SK-N-SH treated with all-trans-retinoic acid at 6 μM for 48 hours (cell line): ENCODE data around the gene SLC49A4.

Experiments used
- ATAC-seq: fragments of 200-7000 bp; cut with Tn5 transposase; 3 replicates; pipeline ENCODE4 v1.9.1; 2020; ENCODE audit warnings: mild to moderate bottlenecking, moderate library complexity
- TCF4 ChIP-seq: fragments of 250-450 bp; sonication (Bioruptor Pico); IDR thresholded peaks from 2 replicates; pipeline ENCODE4 v1.8.0; 2021; ENCODE audit warnings: mild to moderate bottlenecking, moderate library complexity, borderline replicate concordance
- ZNF70 ChIP-seq: fragments of 450-650 bp; formaldehyde crosslinking; IDR thresholded peaks from 2 replicates; pipeline ENCODE4 v1.5.0; 2020; ENCODE audit warnings: mild to moderate bottlenecking, moderate library complexity
- TF ChIP-seq, protein P1 (sequence below): fragments of 250-450 bp; sonication (Bioruptor Pico); IDR thresholded peaks from 2 replicates; pipeline ENCODE4 v1.8.0; 2020; ENCODE audit warnings: mild to moderate bottlenecking, moderate library complexity, borderline replicate concordance

SLC49A4 gene

DNA sequence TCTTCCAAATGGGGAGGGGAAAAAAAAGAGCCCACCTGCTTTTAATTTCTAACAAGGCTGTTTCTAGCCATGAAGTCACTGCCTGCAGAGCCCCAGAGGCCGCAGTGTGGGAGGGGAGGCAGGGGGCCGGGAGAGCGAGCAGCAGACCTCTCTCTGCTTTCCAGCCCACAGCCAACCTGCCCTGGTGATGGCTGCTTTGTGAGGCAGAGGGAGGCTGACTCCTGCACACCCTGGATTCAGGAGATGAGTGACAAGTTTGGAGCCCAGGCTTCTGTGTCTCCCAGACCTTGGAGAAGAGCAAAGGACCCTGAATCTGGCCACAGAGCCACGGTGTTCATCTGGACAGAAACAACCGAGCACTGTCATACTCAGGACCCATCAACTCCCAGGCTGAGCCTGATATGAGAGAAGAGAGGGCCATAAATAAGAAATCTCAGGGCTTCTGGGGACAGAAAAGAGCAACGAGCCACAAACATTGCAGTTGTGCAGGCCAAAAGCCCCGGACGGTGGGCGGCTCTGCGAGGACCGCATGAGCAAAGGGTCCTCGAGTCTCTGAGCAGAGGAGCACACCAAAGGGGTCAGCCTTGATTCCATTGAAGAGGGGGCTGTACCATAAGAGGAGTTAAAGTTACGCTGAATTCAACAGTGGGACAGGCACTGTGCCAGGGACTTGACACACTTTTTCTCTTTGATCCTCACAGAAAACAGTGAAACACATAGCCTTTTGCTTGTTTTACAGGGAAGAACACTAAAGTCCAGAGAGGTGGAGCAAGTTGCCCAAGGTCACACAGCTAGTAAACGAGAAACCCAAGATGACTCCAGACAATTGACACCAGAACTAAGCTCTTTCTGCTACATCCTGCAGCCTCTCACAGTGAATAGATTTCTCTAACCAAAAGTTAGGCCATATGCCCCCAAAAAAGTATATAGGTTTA is 135.5 kb downstream of the SLC49A4 start:
- TF ChIP-seq, protein P1, sequence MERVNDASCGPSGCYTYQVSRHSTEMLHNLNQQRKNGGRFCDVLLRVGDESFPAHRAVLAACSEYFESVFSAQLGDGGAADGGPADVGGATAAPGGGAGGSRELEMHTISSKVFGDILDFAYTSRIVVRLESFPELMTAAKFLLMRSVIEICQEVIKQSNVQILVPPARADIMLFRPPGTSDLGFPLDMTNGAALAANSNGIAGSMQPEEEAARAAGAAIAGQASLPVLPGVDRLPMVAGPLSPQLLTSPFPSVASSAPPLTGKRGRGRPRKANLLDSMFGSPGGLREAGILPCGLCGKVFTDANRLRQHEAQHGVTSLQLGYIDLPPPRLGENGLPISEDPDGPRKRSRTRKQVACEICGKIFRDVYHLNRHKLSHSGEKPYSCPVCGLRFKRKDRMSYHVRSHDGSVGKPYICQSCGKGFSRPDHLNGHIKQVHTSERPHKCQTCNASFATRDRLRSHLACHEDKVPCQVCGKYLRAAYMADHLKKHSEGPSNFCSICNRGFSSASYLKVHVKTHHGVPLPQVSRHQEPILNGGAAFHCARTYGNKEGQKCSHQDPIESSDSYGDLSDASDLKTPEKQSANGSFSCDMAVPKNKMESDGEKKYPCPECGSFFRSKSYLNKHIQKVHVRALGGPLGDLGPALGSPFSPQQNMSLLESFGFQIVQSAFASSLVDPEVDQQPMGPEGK: no peak
- 0 out of 2 replicates have a peak, but pooled peaks have one; percentile 22 for TF ChIP-seq TCF4 (CRISPR knock-in tag)
- TF ChIP-seq ZNF70 (CRISPR knock-in tag): peak; percentile 49; the same call in 1 of the 2 replicates
- peak; percentile 57 for ATAC-seq
